22Rv1 (cell line): Measurements from ENCODE around the gene TGFBR3.

ENCODE experiments used
- H3K27ac ChIP-seq: fragments of 450-650 bp; 2 replicates; pipeline ENCODE4 v1.5.1; 2017
- ZFX ChIP-seq: fragments of 450-650 bp; IDR thresholded peaks from 2 replicates; pipeline ENCODE4 v1.6.1; 2017; ENCODE audit warnings: antibody characterized with exemption, borderline replicate concordance
- TF ChIP-seq, protein P1 (sequence below): fragments of 450-650 bp; IDR thresholded peaks from 2 replicates; pipeline ENCODE4 v1.5.1; 2017; ENCODE audit warnings: mild to moderate bottlenecking

Gene TGFBR3

DNA sequence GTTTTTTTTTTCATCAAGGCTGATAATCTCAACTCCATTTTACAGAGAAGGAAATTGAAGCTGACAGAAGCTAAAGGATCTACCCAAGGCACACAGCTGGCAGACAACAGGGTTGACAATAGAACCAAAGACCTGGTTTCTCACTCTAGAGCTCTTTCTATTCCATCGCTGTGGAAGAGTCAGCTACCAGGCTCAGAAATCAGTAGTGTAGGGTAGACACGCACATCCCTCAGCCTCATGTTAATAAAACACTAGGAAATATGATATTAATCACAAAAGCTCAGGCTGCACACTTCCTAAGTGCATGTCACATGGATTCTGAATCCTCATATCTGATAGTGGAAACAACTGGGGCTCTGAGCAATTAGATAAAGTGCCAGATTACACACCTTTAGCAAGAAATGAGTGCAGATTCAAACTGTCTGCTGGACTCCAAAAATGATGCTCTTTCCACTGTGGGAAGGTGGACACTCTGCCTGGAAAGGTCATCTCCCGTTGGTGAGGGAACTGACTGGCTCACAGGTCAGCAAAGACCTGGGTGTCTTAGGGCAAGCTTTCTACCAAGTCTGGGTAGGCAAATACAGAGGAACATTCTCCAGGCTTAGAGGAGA is 139.1 kb downstream of the TGFBR3 start:
- no peak for TF ChIP-seq ZFX
- TF ChIP-seq, protein P1, sequence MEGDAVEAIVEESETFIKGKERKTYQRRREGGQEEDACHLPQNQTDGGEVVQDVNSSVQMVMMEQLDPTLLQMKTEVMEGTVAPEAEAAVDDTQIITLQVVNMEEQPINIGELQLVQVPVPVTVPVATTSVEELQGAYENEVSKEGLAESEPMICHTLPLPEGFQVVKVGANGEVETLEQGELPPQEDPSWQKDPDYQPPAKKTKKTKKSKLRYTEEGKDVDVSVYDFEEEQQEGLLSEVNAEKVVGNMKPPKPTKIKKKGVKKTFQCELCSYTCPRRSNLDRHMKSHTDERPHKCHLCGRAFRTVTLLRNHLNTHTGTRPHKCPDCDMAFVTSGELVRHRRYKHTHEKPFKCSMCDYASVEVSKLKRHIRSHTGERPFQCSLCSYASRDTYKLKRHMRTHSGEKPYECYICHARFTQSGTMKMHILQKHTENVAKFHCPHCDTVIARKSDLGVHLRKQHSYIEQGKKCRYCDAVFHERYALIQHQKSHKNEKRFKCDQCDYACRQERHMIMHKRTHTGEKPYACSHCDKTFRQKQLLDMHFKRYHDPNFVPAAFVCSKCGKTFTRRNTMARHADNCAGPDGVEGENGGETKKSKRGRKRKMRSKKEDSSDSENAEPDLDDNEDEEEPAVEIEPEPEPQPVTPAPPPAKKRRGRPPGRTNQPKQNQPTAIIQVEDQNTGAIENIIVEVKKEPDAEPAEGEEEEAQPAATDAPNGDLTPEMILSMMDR = no peak
- no peak overlapping the region for H3K27ac ChIP-seq

DNA sequence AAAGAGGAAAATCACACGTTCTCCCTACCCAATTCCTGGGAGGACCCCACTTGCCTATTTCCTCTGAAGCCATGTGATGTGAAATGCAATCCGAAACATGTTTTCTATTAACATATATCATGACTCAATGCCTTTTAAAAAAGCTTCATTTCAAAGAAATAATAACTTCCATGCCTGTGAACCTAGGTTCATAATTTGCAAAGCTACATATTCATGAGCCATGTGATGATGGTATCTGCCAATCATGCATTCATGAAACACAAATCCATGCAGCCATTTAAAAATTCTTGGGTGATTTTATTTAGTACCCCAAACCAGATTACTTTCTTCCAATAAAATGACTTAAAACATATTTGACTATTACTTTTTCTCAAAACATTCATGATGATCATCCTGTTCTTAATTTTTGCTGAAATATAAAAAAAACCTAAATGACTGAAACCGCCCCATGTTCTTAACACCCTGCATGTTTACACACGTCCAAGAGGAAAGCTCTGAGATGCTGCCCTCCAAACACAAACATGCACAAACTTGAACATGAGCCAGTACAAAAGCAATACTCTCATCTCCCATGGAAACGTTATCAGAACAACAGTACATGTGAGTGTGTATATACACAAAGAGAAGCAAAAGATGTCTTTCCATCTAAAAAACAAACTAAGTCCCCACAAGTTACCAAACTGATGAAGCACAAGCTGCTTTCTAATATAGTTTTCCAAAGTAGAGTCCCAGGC is 140.1 kb downstream of the TGFBR3 start:
- peak overlapping the region; percentile 40; the same call in 1 of the 2 replicates for H3K27ac ChIP-seq
- TF ChIP-seq ZFX = no peak
- TF ChIP-seq, protein P1 = no peak

DNA sequence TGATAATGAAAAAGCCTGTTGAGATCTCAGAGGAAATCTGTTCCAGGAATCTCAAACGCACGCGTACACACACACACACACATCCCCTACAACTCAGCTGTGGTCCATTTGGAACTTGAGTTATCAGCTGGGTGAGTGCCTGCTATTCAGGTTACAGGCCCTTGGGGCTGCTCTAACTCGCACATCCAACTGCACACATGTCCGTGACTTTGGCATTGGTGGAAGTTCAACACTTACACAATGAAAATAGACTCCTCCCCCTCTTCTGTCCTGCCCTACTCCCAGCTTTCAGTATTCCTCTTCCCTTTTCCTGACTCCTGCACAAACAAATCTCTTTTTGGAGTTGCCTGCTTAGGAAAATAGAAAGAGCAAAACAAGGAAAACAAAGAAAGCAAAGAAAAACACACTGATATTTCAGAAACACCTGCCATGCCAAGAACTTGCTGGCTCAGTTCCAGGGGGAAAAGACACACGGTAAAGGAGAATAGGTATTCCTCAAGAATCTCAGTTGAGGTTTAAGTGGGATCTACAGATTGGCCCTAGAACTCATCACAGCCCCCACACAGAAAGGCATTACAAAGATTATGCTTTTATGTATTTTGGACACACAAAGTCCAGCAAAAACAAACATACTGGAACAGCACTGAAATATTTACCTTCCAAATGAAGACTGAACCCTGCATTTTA is 140.9 kb downstream of the TGFBR3 start:
- peak overlapping the region; percentile 40 for H3K27ac ChIP-seq
- TF ChIP-seq ZFX = no peak
- TF ChIP-seq, protein P1 = peak; percentile 42

DNA sequence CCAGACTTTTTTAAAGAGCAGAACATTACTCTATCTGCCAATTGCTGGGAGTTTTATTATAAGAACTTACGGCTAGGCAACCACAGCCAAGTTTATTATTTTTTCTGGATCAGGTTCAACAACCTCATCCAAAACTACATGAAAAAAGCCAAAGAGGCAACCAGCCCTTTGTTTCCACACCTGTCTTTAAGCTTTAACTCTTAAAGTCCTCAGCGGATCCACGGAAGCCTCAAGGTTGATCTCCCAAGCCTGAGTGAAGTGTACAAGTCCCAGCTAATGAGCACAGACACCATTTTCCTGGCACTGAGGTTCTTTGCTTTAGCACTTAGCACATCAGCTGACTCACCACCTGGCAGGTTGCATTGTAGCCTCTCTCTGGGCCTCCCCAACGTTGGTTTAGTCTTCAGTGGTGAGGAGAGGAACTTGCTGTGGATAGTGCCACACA is 143.1 kb downstream of the TGFBR3 start:
- no peak overlapping the region for H3K27ac ChIP-seq
- TF ChIP-seq, protein P1 = no peak
- no peak for TF ChIP-seq ZFX

DNA sequence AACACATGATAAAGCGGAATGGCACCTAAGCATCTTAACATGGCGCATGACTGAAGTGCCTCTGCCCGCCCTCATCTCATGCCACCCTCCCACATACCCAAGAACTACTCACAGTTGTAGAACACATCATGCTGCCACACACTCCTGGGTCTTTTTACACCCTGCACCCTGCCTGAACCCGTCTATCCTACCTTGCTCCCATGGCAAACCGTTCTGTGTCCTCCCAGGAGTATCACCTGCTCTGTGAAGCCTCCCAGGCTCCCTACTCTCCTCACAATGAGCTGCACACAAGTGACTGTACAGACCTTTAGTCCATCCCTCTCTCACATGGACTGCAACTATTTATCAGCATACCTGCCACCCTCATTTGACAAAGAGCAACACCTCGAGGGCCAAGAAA is 144.0 kb downstream of the TGFBR3 start:
- no peak for TF ChIP-seq ZFX
- H3K27ac ChIP-seq = no peak overlapping the region

DNA sequence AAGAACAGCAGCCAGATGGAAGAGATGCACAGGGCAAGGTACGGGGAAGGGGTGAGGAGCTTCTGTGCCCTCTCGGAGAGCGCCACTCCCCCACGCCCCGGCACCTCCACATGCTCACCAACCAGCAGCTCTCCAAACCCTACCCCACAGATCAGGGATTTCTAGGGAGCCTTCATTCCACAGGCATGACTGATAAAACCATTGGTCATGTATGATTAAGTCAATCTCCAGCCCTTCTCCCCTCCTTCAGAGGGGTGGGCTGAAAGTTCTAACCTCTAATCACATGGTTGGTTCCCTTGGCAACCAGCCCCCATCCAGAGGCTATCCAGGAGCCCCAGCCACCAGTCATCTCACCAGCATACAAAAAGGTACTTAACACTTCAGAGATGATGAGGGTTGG is 144.7 kb downstream of the TGFBR3 start:
- no peak for TF ChIP-seq ZFX
- H3K27ac ChIP-seq = no peak overlapping the region

DNA sequence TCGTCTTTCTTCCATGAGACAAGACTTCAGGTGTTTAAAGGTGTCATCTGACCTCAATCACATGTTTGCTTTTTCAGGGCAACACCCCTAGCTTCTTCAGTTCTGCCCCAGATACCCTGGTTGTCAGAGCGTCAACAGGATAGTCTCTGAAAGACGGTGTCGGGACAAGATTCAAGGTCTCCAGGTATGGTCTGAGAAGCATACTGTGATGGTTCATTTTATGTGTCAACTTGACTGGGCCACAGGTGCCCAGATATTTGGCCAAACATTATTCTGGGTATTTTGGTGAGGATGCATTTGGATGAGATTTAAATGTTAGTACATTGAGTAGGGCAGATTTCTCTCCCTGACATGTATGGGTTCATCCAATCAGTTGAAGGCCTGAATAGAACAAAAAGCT is 148.3 kb downstream of the TGFBR3 start:
- TF ChIP-seq, protein P1 = no peak
- no peak for TF ChIP-seq ZFX
- no peak overlapping the region for H3K27ac ChIP-seq
